CD4-positive, alpha-beta T cell (primary cell): Measurements from ENCODE around the gene TEX2. TPM values are rescaled to one million over a fixed set of nuclear protein-coding genes. Genes with fewer than 3 reads are reported as not detected.
"Not testable (repeated sequence)": the region's sequence is repeated elsewhere in the genome, so short reads cannot be mapped to it uniquely, and the experiment has no call there.

Experiments used
- ATAC-seq: fragments of 200-7000 bp; cut with Tn5 transposase; one replicate; pipeline ENCODE4 v1.10.0; 2022; ENCODE audit warnings: mild to moderate bottlenecking; ENCODE audit not compliant: poor library complexity
- CTCF ChIA-PET: fragments of 350-600 bp; sonication (Branson Sonifier 250); formaldehyde crosslinking; loops from one replicate; lab custom pipeline; 2021; ENCODE audit warnings: antibody characterized with exemption, inconsistent platforms; lab: Charles Lee
- POLR2A ChIA-PET: fragments of 350-600 bp; sonication (Branson Sonifier 250); formaldehyde crosslinking; loops from one replicate; lab custom pipeline; 2021; ENCODE audit warnings: antibody characterized with exemption, inconsistent platforms; lab: Charles Lee
- DNase-seq, 14 experiments: peaks; one replicate each; pipeline ENCODE4 v3.0.0-alpha.2; 2013 to 2020; ENCODE audit warnings: mixed read lengths in 2 of 14
- H3K27ac ChIP-seq, 2 donors: one replicate each; pipeline versions ENCODE4 v1.5.1 to v1.7.0; 2013; ENCODE audit warnings: low read length in 2 of 2, low read depth in 1 of 2, mild to moderate bottlenecking in 1 of 2
- H3K27me3 ChIP-seq, 2 experiments: 1 replicate in 1 of 2; 2 replicates in 1 of 2; pipeline versions ENCODE4 v1.6.1 to v1.7.0; 2013; ENCODE audit warnings: low read length in 2 of 2, control low read depth in 1 of 2, mild to moderate bottlenecking in 1 of 2, moderate library complexity in 1 of 2; ENCODE audit not compliant: insufficient read depth in 2 of 2, control insufficient read depth in 1 of 2
- H3K36me3 ChIP-seq: one replicate; pipeline ENCODE4 v1.6.1; 2013; ENCODE audit warnings: low read length, control low read depth; ENCODE audit not compliant: insufficient read depth
- H3K4me1 ChIP-seq: one replicate; pipeline ENCODE4 v1.6.1; 2013; ENCODE audit warnings: low read length, control low read depth; ENCODE audit not compliant: insufficient read depth
- H3K4me3 ChIP-seq: one replicate; pipeline ENCODE4 v1.5.1; 2013; ENCODE audit warnings: mild to moderate bottlenecking, low read length, moderate library complexity
- H3K9me3 ChIP-seq, 2 experiments: 1 replicate in 1 of 2; 2 replicates in 1 of 2; pipeline versions ENCODE4 v1.6.1 to v1.7.0; 2013; ENCODE audit warnings: low read length in 2 of 2, mild to moderate bottlenecking in 2 of 2, control low read depth in 1 of 2, moderate library complexity in 1 of 2; ENCODE audit not compliant: control insufficient read depth in 1 of 2, insufficient read depth in 1 of 2
- H3K27ac Mint-ChIP-seq: one replicate; pipeline ENCODE4 v1.8.0; 2020; ENCODE audit warnings: mixed read lengths
- H3K27me3 Mint-ChIP-seq: one replicate; pipeline ENCODE4 v1.8.0; 2021; ENCODE audit warnings: mixed read lengths
- H3K36me3 Mint-ChIP-seq: one replicate; pipeline ENCODE4 v1.8.0; 2021; ENCODE audit warnings: low read depth, mixed read lengths
- H3K4me1 Mint-ChIP-seq: one replicate; pipeline ENCODE4 v1.8.0; 2021; ENCODE audit warnings: low read depth, mixed read lengths
- H3K4me3 Mint-ChIP-seq: one replicate; pipeline ENCODE4 v1.8.0; 2020; ENCODE audit warnings: mild to moderate bottlenecking, mixed read lengths
- H3K9me3 Mint-ChIP-seq: one replicate; pipeline ENCODE4 v1.8.0; 2020; ENCODE audit warnings: mixed read lengths
- intact Hi-C, 2 experiments: fragments of 100-400 bp; cut with DNase I in 1 of 2; cut with micrococcal nuclease in 1 of 2; formaldehyde crosslinking; loops; one replicate each; pipeline versions ENCODE4 v1.15.1 to v1.9.0; 2023 to 2025; cut with DNase I, micrococcal nuclease
- total RNA-seq, 174 experiments: library from RNA in 2 of 174; stranded (reverse) in 2 of 174; gene quantifications; one replicate each; pipeline ENCODE4 v1.2.3 and lab custom pipeline; 2021 to 2026
- TF ChIP-seq, protein P1 (sequence below): fragments of 200-600 bp; IDR thresholded peaks from one replicate; pipeline ENCODE4 v1.8.0; 2022; ENCODE audit warnings: antibody characterized with exemption, mild to moderate bottlenecking

TEX2 gene
- total RNA-seq, 2 experiments from 2014 or later = 8.6 to 8.9 TPM

- H3K27me3 Mint-ChIP-seq = no peaks in the 10 kb centered on the region
- TF ChIP-seq, protein P1, sequence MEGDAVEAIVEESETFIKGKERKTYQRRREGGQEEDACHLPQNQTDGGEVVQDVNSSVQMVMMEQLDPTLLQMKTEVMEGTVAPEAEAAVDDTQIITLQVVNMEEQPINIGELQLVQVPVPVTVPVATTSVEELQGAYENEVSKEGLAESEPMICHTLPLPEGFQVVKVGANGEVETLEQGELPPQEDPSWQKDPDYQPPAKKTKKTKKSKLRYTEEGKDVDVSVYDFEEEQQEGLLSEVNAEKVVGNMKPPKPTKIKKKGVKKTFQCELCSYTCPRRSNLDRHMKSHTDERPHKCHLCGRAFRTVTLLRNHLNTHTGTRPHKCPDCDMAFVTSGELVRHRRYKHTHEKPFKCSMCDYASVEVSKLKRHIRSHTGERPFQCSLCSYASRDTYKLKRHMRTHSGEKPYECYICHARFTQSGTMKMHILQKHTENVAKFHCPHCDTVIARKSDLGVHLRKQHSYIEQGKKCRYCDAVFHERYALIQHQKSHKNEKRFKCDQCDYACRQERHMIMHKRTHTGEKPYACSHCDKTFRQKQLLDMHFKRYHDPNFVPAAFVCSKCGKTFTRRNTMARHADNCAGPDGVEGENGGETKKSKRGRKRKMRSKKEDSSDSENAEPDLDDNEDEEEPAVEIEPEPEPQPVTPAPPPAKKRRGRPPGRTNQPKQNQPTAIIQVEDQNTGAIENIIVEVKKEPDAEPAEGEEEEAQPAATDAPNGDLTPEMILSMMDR = no peak
- no peak overlapping the region for H3K4me3 ChIP-seq
- H3K4me1 Mint-ChIP-seq = no peaks in the 10 kb centered on the region
- ATAC-seq (no peak), DNase-seq (peak in 2 of 14 experiments; percentile 15 to 28)
- H3K4me3 Mint-ChIP-seq = no peak overlapping the region
- H3K36me3 Mint-ChIP-seq = peaks cover 35% of the 10 kb centered on the region
- intact Hi-C loops = no loop called here
- H3K36me3 ChIP-seq = peaks cover 18% of the 10 kb centered on the region
- H3K9me3 ChIP-seq = peaks cover 0 to 5% of the 10 kb centered on the region in 2 experiments
- H3K27ac Mint-ChIP-seq = no peak overlapping the region
- H3K9me3 Mint-ChIP-seq = no peaks in the 10 kb centered on the region
- H3K27ac ChIP-seq = no peak overlapping the region
- peaks cover 5% of the 10 kb centered on the region for H3K4me1 ChIP-seq
- ChIA-PET CTCF (no interaction called here), POLR2A (no interaction called here)
- no peaks in the 10 kb centered on the region for H3K27me3 ChIP-seq
Observed at GRCh38 chr17:64180089-64181073, 82.7 kb downstream of the TEX2 start.

- peaks cover 39% of the 10 kb centered on the region for H3K36me3 Mint-ChIP-seq
- H3K4me1 ChIP-seq, H3K9me3 Mint-ChIP-seq, intact Hi-C loops, H3K4me3 ChIP-seq, ATAC-seq, H3K27ac ChIP-seq, H3K4me3 Mint-ChIP-seq, H3K27me3 ChIP-seq, CTCF ChIA-PET, H3K27me3 Mint-ChIP-seq, H3K27ac Mint-ChIP-seq, DNase-seq, H3K4me1 Mint-ChIP-seq, H3K9me3 ChIP-seq: not testable (repeated sequence)
- H3K36me3 ChIP-seq = peaks cover 23% of the 10 kb centered on the region
- POLR2A ChIA-PET = interaction anchor here (2.5 kb wide), 1 partner anchor 33 kb away, joined by 7 read pairs; no protein-coding TSS in a partner anchor
Observed at GRCh38 chr17:64179024-64179423, 84.0 kb downstream of the TEX2 start.

DNA sequence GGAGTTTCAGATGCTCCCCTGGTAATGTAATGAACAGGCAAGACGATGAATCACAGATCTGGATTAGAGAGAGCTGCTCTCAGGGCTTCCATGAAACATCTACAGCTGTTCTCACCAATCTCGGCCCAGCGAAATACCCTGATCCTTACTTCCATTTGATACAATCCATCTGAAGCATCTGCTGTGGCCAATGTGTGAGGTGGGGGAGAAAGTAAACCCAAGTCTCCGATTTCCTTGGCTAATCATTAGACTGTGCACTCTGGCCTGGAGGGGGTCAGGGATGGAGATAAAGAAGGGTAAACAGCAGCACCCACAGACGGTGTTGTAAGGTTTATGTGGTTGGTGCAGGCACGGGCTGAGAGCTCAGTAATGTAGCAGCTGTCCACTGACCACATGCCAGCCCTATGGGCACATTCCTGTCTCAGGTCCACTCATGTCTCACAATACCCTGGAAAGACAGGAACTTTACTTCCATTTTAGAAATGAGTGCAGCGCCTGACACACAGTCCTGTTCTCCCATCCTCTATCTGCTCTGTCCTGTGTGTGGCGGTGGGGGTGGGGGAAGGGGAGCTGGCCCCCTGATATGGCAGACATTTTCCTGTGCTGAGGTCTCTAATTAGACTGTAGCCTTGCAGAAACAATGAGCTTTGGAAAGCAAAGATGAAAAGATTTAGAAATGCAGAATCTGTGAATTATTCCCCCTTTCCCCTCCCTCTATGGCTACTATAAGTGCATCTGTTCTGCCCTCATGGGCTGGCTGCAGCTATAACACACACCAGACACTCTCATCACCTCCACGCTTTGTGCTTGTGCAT lies 84.8 kb downstream of the TEX2 start:
- H3K27me3 Mint-ChIP-seq = no peaks in the 10 kb centered on the region
- H3K9me3 ChIP-seq = peaks cover 0 to 5% of the 10 kb centered on the region in 2 experiments
- H3K4me1 ChIP-seq = peaks cover 2% of the 10 kb centered on the region
- POLR2A ChIA-PET = interaction anchor here (1.0 to 2.5 kb wide), 2 partner anchors 33 to 82 kb away, joined by 3 to 7 read pairs; no protein-coding TSS in a partner anchor
- no peak overlapping the region for H3K27ac ChIP-seq
- peaks cover 39% of the 10 kb centered on the region for H3K36me3 Mint-ChIP-seq
- H3K36me3 ChIP-seq = peaks cover 23% of the 10 kb centered on the region
- H3K4me1 Mint-ChIP-seq = no peaks in the 10 kb centered on the region
- no peak overlapping the region for H3K4me3 Mint-ChIP-seq
- no peak overlapping the region for H3K27ac Mint-ChIP-seq
- intact Hi-C loops = no loop called here
- no peak for DNase-seq
- no peak overlapping the region for H3K4me3 ChIP-seq
- CTCF ChIA-PET = no interaction called here
- no peaks in the 10 kb centered on the region for H3K9me3 Mint-ChIP-seq
- TF ChIP-seq, protein P1 = no peak
- no peaks in the 10 kb centered on the region for H3K27me3 ChIP-seq
- no peak for ATAC-seq
